Limb (tissue), 2 donors: ENCODE data around the gene EDARADD.
A peak's percentile ranks its signal among the peaks of the same experiment; 100 is the strongest.

Source experiments
- DNase-seq, 2 donors: peaks; one replicate each; pipeline ENCODE4 v3.0.0-alpha.2; 2016; ENCODE audit errors: extremely low spot score in 2 of 2

Gene EDARADD

GRCh38 chr1:236511735-236512418 lies 117.8 kb downstream of the EDARADD start:
- DNase-seq = no peak

- DNase-seq = no peak
These were observed 120.8 kb downstream of the EDARADD start for GRCh38 chr1:236514703-236515442.

- peak in 1 of 2 donors; percentile 28 for DNase-seq
These were observed 121.4 kb downstream of the EDARADD start for GRCh38 chr1:236515443-236515958.

- DNase-seq = no peak
These were observed 123.0 kb downstream of the EDARADD start for GRCh38 chr1:236516929-236517704.

GRCh38 chr1:236518322-236518721 lies 124.2 kb downstream of the EDARADD start:
- no peak for DNase-seq

GRCh38 chr1:236520445-236521005 lies 126.4 kb downstream of the EDARADD start:
- DNase-seq = no peak

- DNase-seq = no peak
These were observed 129.0 kb downstream of the EDARADD start for GRCh38 chr1:236522937-236523703.

GRCh38 chr1:236523704-236524141 lies 129.6 kb downstream of the EDARADD start, which contains the start of gene LGALS8:
Gene LGALS8 (plus strand): TSS chr1:236523982. CDS start chr1:236526071, 2,089 bp downstream.
- peak; percentile 70 to 92 for DNase-seq

- peak; percentile 68 to 70 for DNase-seq
These were observed 130.2 kb downstream of the EDARADD start for GRCh38 chr1:236524142-236524894.

GRCh38 chr1:236524895-236525184 lies 130.8 kb downstream of the EDARADD start:
- DNase-seq = no peak

GRCh38 chr1:236526079-236526478 lies 132.0 kb downstream of the EDARADD start:
- no peak for DNase-seq

GRCh38 chr1:236530286-236530685 lies 136.2 kb downstream of the EDARADD start:
- no peak for DNase-seq

- DNase-seq = no peak
These were observed 136.9 kb downstream of the EDARADD start for GRCh38 chr1:236530959-236531358.

- no peak for DNase-seq
These were observed 138.8 kb downstream of the EDARADD start for GRCh38 chr1:236532850-236533249.

GRCh38 chr1:236534151-236534651 lies 140.1 kb downstream of the EDARADD start:
- DNase-seq = no peak
